Natural killer cell treated with Interleukin-12 subunit alpha and Interleukin-12 subunit beta and Interleukin-15 and Interleukin-18, amount 100 ng/mL, for 72 hours (primary cell): ENCODE measurements around the gene NECTIN1. TPM values are rescaled to one million over a fixed set of nuclear protein-coding genes. Genes with fewer than 3 reads are reported as not detected.

ENCODE experiments used
- ATAC-seq, 2 donors: fragments of 150-1000 bp; cut with Tn5 transposase in 1 of 2; sonication (Bioruptor Pico), chemical (Tn5 transposase) in 1 of 2; 2 replicates each; pipeline ENCODE4 v1.10.0; 2021
- DNase-seq: peaks from one replicate; pipeline ENCODE4 v3.0.0; 2022; ENCODE audit warnings: low spot score
- H3K27ac Mint-ChIP-seq, 2 donors: 1 replicate in 1 of 2; 2 replicates in 1 of 2; pipeline ENCODE4 v1.8.0; 2022; ENCODE audit warnings: mixed read lengths in 2 of 2, mild to moderate bottlenecking in 1 of 2, moderate library complexity in 1 of 2
- H3K27me3 Mint-ChIP-seq, 2 donors: 1 replicate in 1 of 2; 2 replicates in 1 of 2; pipeline ENCODE4 v1.8.0; 2022; ENCODE audit warnings: mixed read lengths in 2 of 2
- H3K36me3 Mint-ChIP-seq: one replicate; pipeline ENCODE4 v1.8.0; 2022; ENCODE audit warnings: mixed read lengths
- H3K4me1 Mint-ChIP-seq, 2 donors: 1 replicate in 1 of 2; 2 replicates in 1 of 2; pipeline ENCODE4 v1.8.0; 2022; ENCODE audit warnings: low read depth in 2 of 2, mixed read lengths in 2 of 2, mild to moderate bottlenecking in 1 of 2
- H3K4me3 Mint-ChIP-seq: one replicate; pipeline ENCODE4 v1.8.0; 2022; ENCODE audit warnings: mixed read lengths
- H3K9me3 Mint-ChIP-seq: 2 replicates; pipeline ENCODE4 v1.8.0; 2022; ENCODE audit warnings: mixed read lengths
- total RNA-seq, 2 donors: library from RNA; stranded (reverse); gene quantifications; one replicate each; pipeline ENCODE4 v1.2.3, GENCODE V29; 2022

NECTIN1 gene
- total RNA-seq, 2 donors from 2014 or later: 2.3 to 2.6 TPM

GRCh38 chr11:119721129-119722120 is 7.6 kb downstream of the NECTIN1 start:
- H3K4me1 Mint-ChIP-seq: no peaks in the 10 kb centered on the region
- peaks cover 7 to 37% of the 10 kb centered on the region in 2 donors for H3K27me3 Mint-ChIP-seq
- H3K27ac Mint-ChIP-seq: no peak overlapping the region
- H3K9me3 Mint-ChIP-seq: no peaks in the 10 kb centered on the region
- no peaks in the 10 kb centered on the region for H3K36me3 Mint-ChIP-seq
- DNase-seq (no peak), ATAC-seq (no peak)
- no peak overlapping the region for H3K4me3 Mint-ChIP-seq

- no peak for DNase-seq
- Mint-ChIP-seq H3K36me3 (no peaks in the 10 kb centered on the region), H3K9me3 (no peaks in the 10 kb centered on the region), H3K4me1 (no peaks in the 10 kb centered on the region), H3K4me3 (no peak overlapping the region), H3K27me3 (peaks cover 7 to 31% of the 10 kb centered on the region in 2 donors), H3K27ac (no peak overlapping the region)
- ATAC-seq: no peak
Observed at GRCh38 chr11:119720311-119720913, 8.6 kb downstream of the NECTIN1 start.

DNA sequence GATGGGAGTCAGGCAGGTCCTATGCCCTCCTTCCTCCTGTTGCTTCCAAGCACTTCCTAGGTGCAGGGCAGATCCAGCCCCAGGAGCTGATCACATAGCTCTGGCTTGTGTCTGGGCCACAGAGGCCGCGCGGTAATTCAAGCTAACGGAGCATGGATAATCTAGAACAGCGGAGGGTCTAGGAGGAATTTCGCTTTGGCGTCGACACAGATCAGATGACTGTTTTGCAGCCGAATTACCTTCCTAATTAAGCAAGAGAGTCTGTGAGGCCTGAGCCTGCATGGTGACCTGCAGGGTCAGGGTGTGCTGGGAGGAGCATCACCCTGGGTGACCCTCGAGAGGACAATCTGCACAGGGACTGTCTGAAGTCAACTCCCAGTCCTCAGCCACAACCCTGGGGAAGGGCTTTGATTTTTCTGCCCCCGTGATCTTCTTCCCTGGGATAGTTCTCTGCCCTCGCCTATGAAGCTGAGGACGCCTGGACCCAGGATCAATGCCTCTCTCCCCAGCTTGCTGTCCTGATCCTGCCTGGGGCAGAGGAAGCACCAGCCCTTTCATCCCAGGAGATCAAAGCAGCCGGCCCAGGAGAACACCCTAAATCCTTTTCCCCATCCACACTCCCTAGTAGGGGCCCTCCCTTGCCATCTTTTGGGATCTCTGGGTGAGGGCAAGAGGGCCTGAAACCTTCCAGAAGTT is 11.0 kb downstream of the NECTIN1 start:
- no peak overlapping the region for H3K27ac Mint-ChIP-seq
- H3K4me3 Mint-ChIP-seq: no peak overlapping the region
- ATAC-seq (no peak), DNase-seq (no peak)
- no peaks in the 10 kb centered on the region for H3K9me3 Mint-ChIP-seq
- H3K36me3 Mint-ChIP-seq: no peaks in the 10 kb centered on the region
- peaks cover 7 to 21% of the 10 kb centered on the region in 2 donors for H3K27me3 Mint-ChIP-seq
- no peaks in the 10 kb centered on the region for H3K4me1 Mint-ChIP-seq

DNA sequence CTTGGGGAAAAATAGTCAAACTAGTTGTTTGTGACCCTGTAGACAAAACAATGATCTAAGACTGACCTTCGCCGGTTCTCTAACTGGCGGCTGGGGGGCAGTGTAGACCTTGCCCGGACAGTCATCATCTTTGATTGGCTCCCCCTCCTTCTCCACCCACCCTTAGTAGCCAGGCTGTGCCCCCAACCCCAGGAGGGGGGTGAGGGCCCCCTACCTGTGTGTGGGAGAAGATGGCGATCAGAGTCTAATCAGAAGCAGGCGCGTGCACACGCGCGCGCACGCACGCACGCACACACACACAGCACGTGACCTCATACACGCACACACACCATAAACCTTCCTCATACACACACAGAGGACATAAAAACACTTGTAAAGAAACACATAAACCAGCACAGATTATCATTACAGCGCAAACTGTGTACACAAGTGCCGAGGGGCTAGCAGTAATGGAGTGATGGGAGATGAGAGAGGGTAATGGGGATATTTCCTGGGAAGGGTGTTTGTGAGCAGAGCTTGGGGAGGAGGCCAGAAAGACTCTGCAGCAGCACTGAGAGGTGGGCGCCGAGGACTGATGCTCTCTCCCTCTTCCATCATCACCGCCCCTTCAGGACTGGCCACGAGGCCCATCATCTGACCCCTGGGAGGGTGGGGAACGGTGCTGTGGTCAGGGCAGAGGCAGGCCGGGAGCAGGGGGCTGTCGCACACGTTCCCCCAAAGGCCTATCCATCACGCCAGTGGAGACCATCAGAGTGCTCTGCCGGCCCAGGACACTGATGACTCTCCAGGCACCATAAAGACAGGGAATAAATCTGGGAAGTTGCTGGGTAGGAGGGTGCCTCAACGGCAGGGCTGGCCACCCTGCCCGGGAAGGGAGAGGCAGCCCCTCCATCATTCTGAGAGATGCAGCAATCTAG is 12.2 kb downstream of the NECTIN1 start:
- no peak for DNase-seq
- Mint-ChIP-seq H3K4me3 (no peak overlapping the region), H3K9me3 (no peaks in the 10 kb centered on the region), H3K27ac (no peak overlapping the region), H3K27me3 (peaks cover 3 to 19% of the 10 kb centered on the region in 2 donors), H3K4me1 (no peaks in the 10 kb centered on the region), H3K36me3 (no peaks in the 10 kb centered on the region)
- ATAC-seq: no peak

DNA sequence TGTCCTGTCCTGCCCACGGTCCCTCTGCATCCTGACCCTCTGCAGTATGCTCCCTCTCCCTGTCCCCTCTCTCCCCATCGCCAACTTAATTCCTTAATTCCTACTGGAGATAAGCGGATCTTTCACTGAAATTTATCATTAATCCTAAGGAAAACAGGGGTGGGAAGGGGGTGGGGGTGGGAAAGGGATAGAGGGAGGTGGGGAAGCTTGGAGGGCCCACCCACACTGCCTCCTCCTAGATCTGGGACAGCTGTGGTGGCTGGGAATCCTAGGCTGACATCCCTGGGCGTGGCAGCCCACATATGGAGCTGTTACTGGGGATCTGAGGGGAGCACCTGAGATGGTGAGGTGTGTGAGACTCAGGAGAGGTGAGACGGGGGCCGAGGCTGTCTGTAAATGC is 14.4 kb downstream of the NECTIN1 start:
- H3K9me3 Mint-ChIP-seq: no peaks in the 10 kb centered on the region
- no peak overlapping the region for H3K27ac Mint-ChIP-seq
- DNase-seq (no peak), ATAC-seq (no peak)
- peaks cover 17 to 29% of the 10 kb centered on the region in 2 donors for H3K27me3 Mint-ChIP-seq
- H3K4me1 Mint-ChIP-seq: peaks cover 12 to 14% of the 10 kb centered on the region in 2 donors
- H3K36me3 Mint-ChIP-seq: no peaks in the 10 kb centered on the region
- no peak overlapping the region for H3K4me3 Mint-ChIP-seq

GRCh38 chr11:119714189-119714588 is 14.8 kb downstream of the NECTIN1 start:
- Mint-ChIP-seq H3K27ac (no peak overlapping the region), H3K27me3 (peaks cover 17 to 28% of the 10 kb centered on the region in 2 donors), H3K36me3 (no peaks in the 10 kb centered on the region), H3K4me1 (peaks cover 13 to 15% of the 10 kb centered on the region in 2 donors), H3K4me3 (no peak overlapping the region), H3K9me3 (no peaks in the 10 kb centered on the region)
- ATAC-seq (peak in 1 of 2 donors; percentile 15), DNase-seq (no peak)

DNA sequence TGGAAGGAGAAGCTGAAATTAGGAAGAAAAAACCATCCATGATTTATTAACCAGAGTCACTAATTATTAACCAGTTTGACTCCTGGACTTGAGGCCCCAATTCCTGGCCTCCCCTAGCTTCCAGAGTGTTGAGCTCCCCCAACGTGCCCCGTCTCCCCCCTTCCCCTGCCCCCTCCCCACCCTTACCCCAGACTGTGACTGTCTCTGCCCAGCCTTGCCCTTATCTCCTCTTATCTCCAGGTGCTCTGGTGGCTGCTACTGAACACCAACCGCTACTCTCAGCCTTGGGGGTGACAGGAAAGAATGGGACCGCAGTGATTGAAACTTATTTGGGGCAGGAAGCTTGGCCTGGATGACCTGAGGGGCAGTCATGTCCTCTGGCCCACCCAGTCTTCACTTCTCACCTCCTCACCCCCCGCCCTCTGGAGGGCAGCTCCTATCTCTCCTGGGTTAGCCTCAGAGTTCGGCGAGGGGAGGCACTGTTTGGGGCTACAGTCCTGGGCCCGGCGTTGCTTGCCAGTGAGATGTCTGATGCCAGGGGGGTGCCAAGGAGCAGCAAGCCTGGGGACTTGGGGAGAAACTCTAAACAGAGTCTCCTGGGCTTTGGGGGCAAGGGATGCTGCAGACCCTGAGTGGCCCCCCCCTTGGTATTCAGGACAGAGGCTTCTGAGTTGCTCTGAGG is 15.5 kb downstream of the NECTIN1 start:
- Mint-ChIP-seq H3K27ac (no peak overlapping the region), H3K9me3 (no peaks in the 10 kb centered on the region), H3K4me3 (no peak overlapping the region), H3K36me3 (no peaks in the 10 kb centered on the region), H3K4me1 (peaks cover 13 to 15% of the 10 kb centered on the region in 2 donors), H3K27me3 (peaks cover 20 to 27% of the 10 kb centered on the region in 2 donors)
- ATAC-seq: no peak
- no peak for DNase-seq

- Mint-ChIP-seq H3K27ac (no peak overlapping the region), H3K4me1 (peaks cover 15 to 17% of the 10 kb centered on the region in 2 donors)
- DNase-seq: no peak
Observed at GRCh38 chr11:119712459-119713358, 16.3 kb downstream of the NECTIN1 start.

DNA sequence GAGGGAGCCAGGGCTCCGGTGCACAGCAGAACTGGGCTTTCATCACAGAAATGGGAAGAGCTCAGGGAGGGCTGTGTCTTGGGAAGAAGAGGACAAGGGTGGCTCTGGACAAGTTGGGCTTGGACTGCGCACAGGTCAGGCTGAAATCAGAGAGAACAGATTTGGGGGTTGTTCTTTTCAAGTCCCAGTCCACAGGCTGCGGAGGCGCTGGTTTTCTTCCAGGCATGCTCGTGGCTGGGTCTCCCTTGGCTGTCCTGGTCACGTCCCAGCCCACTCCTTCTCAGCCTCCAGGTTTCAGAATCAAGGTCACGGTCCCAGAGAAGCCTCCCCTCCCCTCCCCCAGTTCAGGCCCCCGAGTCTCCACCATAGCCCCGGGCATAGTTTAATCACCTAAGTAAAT is 17.0 kb downstream of the NECTIN1 start:
- no peak for ATAC-seq
- no peak overlapping the region for H3K27ac Mint-ChIP-seq
- no peak for DNase-seq
- peaks cover 15 to 17% of the 10 kb centered on the region in 2 donors for H3K4me1 Mint-ChIP-seq
- no peaks in the 10 kb centered on the region for H3K9me3 Mint-ChIP-seq
- H3K36me3 Mint-ChIP-seq: no peaks in the 10 kb centered on the region
- peaks cover 34 to 39% of the 10 kb centered on the region in 2 donors for H3K27me3 Mint-ChIP-seq
- H3K4me3 Mint-ChIP-seq: no peak overlapping the region

More at GRCh38 chr11:119712459-119713358, 16.3 kb downstream of the NECTIN1 start:
- H3K4me3 Mint-ChIP-seq: no peak overlapping the region
- H3K36me3 Mint-ChIP-seq: no peaks in the 10 kb centered on the region
- H3K9me3 Mint-ChIP-seq: no peaks in the 10 kb centered on the region
- ATAC-seq: no peak
- peaks cover 28 to 33% of the 10 kb centered on the region in 2 donors for H3K27me3 Mint-ChIP-seq

DNA sequence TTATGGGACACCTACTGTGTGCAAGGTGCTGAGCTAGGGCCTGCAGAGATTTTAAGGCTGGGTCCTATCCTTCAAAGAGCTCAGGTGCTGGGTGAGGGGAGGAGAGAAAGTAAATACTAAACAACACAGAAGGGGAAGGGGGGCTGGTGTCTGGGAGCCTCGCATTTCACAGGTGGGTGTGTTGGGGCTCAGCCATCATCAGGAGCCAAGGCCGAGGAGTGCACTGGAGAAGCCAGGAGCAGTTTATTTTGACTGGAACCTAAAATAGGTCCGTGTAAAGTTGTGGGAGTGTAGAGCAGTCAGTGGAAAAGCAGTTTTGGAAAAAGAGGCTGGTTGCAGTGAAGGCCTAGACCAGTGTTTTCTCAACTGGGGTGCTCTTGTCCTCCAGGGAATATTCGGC is 17.5 kb downstream of the NECTIN1 start:
- DNase-seq: no peak
- Mint-ChIP-seq H3K9me3 (no peaks in the 10 kb centered on the region), H3K4me1 (peaks cover 15 to 17% of the 10 kb centered on the region in 2 donors), H3K27me3 (peaks cover 34 to 39% of the 10 kb centered on the region in 2 donors), H3K4me3 (no peak overlapping the region), H3K27ac (no peak overlapping the region), H3K36me3 (no peaks in the 10 kb centered on the region)
- ATAC-seq: no peak

DNA sequence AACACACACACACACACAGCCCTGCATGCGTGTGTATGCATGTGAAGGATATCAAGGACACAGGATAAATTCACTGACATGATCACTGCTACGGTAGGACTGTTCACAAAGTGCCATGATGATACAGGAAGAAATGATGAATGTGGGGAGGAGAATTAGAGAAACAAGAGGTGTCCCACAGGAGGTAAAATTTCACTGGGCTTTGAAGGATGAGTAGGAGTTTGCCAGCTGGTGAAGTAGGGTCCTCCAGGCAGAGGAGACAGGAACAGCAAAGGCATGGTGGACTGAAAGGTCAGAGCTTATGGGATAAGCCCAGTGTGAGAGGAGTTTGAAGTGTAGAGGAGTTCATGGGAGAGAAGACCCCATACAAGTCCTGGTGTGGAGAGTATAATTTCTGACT is 18.6 kb downstream of the NECTIN1 start:
- Mint-ChIP-seq H3K27ac (no peak overlapping the region), H3K4me1 (peaks cover 15 to 17% of the 10 kb centered on the region in 2 donors), H3K4me3 (no peak overlapping the region), H3K36me3 (no peaks in the 10 kb centered on the region), H3K27me3 (peaks cover 35 to 41% of the 10 kb centered on the region in 2 donors), H3K9me3 (no peaks in the 10 kb centered on the region)
- DNase-seq (no peak), ATAC-seq (no peak)
